HCT116 (cell line): ENCODE results near the gene BPTF. TPM values are rescaled to one million over a fixed set of nuclear protein-coding genes. Genes with fewer than 3 reads are reported as not detected.

ENCODE experiments used
- ATAC-seq: fragments of 200-7000 bp; cut with Tn5 transposase; 2 replicates; pipeline ENCODE4 v1.9.1; 2020; ENCODE audit warnings: mild to moderate bottlenecking, moderate library complexity
- BruUV-seq: library from RNA; stranded (reverse); fragments of 400-500 nt; replicated peaks from 2 replicates; lab custom pipeline; 2021; lab: Mats Ljungman, UMichigan
- CTCF ChIA-PET: fragments of 300-600 bp; sonication (Branson Sonifier 250); formaldehyde crosslinking; loops from one replicate; lab custom pipeline; 2021; ENCODE audit warnings: antibody characterized with exemption; lab: Charles Lee
- POLR2A ChIA-PET: fragments of 300-600, 350-600 bp; sonication (Branson Sonifier 250); formaldehyde crosslinking; loops from one replicate; lab custom pipeline; 2021; ENCODE audit warnings: antibody characterized with exemption; lab: Charles Lee
- RAD21 ChIA-PET, 2 experiments: fragments of 300-600 bp; sonication (Branson Sonifier 250); formaldehyde crosslinking; loops; one replicate each; lab custom pipeline; 2023; ENCODE audit warnings: low total read pairs in 2 of 2; ENCODE audit not compliant: uncharacterized antibody in 2 of 2, unreplicated experiment in 2 of 2, low non-redundant PET in 1 of 2; lab: Charles Lee
- DNase-seq: peaks from one replicate; pipeline ENCODE4 v3.0.0-alpha.2; 2010; ENCODE audit warnings: low read depth, low spot score
- H2AFZ ChIP-seq: fragments of 200-600 bp; shearing (Covaris generic), sonication (generic); 2 replicates; pipeline ENCODE4 v1.6.1; 2017; ENCODE audit warnings: low read depth, mixed run types, mixed read lengths, antibody characterized with exemption, low read length; ENCODE audit not compliant: poor library complexity, severe bottlenecking
- H3K27ac ChIP-seq: 2 replicates; pipeline ENCODE4 v1.5.1; 2012; ENCODE audit warnings: low read depth, low read length
- H3K27me3 ChIP-seq: fragments of 200-600 bp; sonication (generic); 2 replicates; pipeline ENCODE4 v1.6.1; 2016; ENCODE audit warnings: mixed run types, low read length, mixed read lengths; ENCODE audit not compliant: insufficient read depth
- H3K36me3 ChIP-seq, 2 experiments: fragments of 200-500 bp in 1 of 2; fragments of 200-600 bp in 1 of 2; sonication (Bioruptor generic) in 1 of 2; sonication (generic) in 1 of 2; 2 replicates each; pipeline versions ENCODE4 v1.5.1 to v1.6.1; 2014 to 2016; ENCODE audit warnings: low read length in 2 of 2, inconsistent platforms in 1 of 2, mixed read lengths in 1 of 2, mixed run types in 1 of 2; ENCODE audit not compliant: insufficient read depth in 2 of 2, control insufficient read depth in 1 of 2
- H3K4me1 ChIP-seq, 2 experiments: fragments of 200-600 bp in 1 of 2; sonication (generic) in 1 of 2; 2 replicates each; pipeline versions ENCODE4 v1.5.1 to v1.6.1; 2012 to 2017; ENCODE audit warnings: low read length in 2 of 2, inconsistent platforms in 1 of 2, mild to moderate bottlenecking in 1 of 2, mixed read lengths in 1 of 2, mixed run types in 1 of 2, moderate library complexity in 1 of 2; ENCODE audit not compliant: insufficient read depth in 2 of 2, control insufficient read depth in 1 of 2
- H3K4me2 ChIP-seq: fragments of 200-600 bp; sonication (generic); 2 replicates; pipeline ENCODE4 v1.6.1; 2017; ENCODE audit warnings: mixed run types, low read length, mixed read lengths
- H3K4me3 ChIP-seq, 2 experiments: fragments of 200-600 bp in 1 of 2; sonication (generic) in 1 of 2; replicated peaks in 1 of 2; 2 replicates each; pipeline ENCODE4 v1.5.1; 2011 to 2016; ENCODE audit warnings: low read length in 2 of 2, control low read depth in 1 of 2, low read depth in 1 of 2, mild to moderate bottlenecking in 1 of 2, mixed read lengths in 1 of 2, mixed run types in 1 of 2
- H3K79me2 ChIP-seq: fragments of 200-600 bp; sonication (generic); 2 replicates; pipeline ENCODE4 v1.6.1; 2017; ENCODE audit warnings: mild to moderate bottlenecking, mixed run types, low read length, moderate library complexity, mixed read lengths; ENCODE audit not compliant: insufficient read depth
- H3K9ac ChIP-seq: fragments of 200-600 bp; sonication (generic); 2 replicates; pipeline ENCODE4 v1.6.1; 2016; ENCODE audit warnings: low read length, mixed read lengths
- H3K9me2 ChIP-seq: fragments of 200-600 bp; sonication (generic), shearing (Covaris generic); 2 replicates; pipeline ENCODE4 v1.6.1; 2017; ENCODE audit warnings: mixed run types, mild to moderate bottlenecking, moderate library complexity; ENCODE audit not compliant: insufficient read depth
- H3K9me3 ChIP-seq, 2 experiments: fragments of 200-500 bp in 1 of 2; fragments of 200-600 bp in 1 of 2; sonication (Bioruptor generic) in 1 of 2; sonication (generic) in 1 of 2; 2 replicates each; pipeline ENCODE4 v1.6.1; 2014 to 2017; ENCODE audit warnings: low read length in 2 of 2, mixed read lengths in 2 of 2, inconsistent platforms in 1 of 2, low read depth in 1 of 2, mild to moderate bottlenecking in 1 of 2, mixed run types in 1 of 2, moderate library complexity in 1 of 2; ENCODE audit not compliant: control insufficient read depth in 1 of 2, insufficient read depth in 1 of 2
- H4K20me1 ChIP-seq: fragments of 200-600 bp; sonication (generic), shearing (Covaris generic); 2 replicates; pipeline ENCODE4 v1.6.1; 2017; ENCODE audit warnings: mixed run types, mild to moderate bottlenecking, moderate library complexity; ENCODE audit not compliant: insufficient read depth
- CBX3 ChIP-seq: IDR thresholded peaks from 2 replicates; pipeline ENCODE4 v1.6.1; 2012; ENCODE audit warnings: low read depth
- EGR1 ChIP-seq: IDR thresholded peaks from 2 replicates; pipeline ENCODE4 v1.6.1; 2012; ENCODE audit warnings: low read depth
- ELF1 ChIP-seq: IDR thresholded peaks from 2 replicates; pipeline ENCODE4 v1.6.1; 2012; ENCODE audit warnings: low read depth, borderline replicate concordance
- FOSL1 ChIP-seq: IDR thresholded peaks from 2 replicates; pipeline ENCODE4 v1.6.1; 2012; ENCODE audit warnings: low read depth
- JUND ChIP-seq: IDR thresholded peaks from 2 replicates; pipeline ENCODE4 v1.6.1; 2012
- POLR2A ChIP-seq: IDR thresholded peaks from 2 replicates; pipeline ENCODE4 v1.7.0; 2011; ENCODE audit warnings: borderline replicate concordance; ENCODE audit not compliant: insufficient read depth, insufficient read length; ENCODE audit errors: extremely low read depth
- POLR2AphosphoS5 ChIP-seq: IDR thresholded peaks from 2 replicates; pipeline ENCODE4 v1.6.1; 2011; ENCODE audit warnings: mild to moderate bottlenecking, low read depth, low read length, moderate library complexity
- RAD21 ChIP-seq: IDR thresholded peaks from 2 replicates; pipeline ENCODE4 v1.6.1; 2012; ENCODE audit warnings: low read depth, mild to moderate bottlenecking
- REST ChIP-seq: IDR thresholded peaks from 2 replicates; pipeline ENCODE4 v1.6.1; 2012; ENCODE audit warnings: low read depth
- SIN3A ChIP-seq: IDR thresholded peaks from 2 replicates; pipeline ENCODE4 v1.6.1; 2012; ENCODE audit warnings: low read depth
- SP1 ChIP-seq: IDR thresholded peaks from 2 replicates; pipeline ENCODE4 v1.6.1; 2012; ENCODE audit warnings: low read depth
- SRF ChIP-seq: IDR thresholded peaks from 2 replicates; pipeline ENCODE4 v1.6.1; 2012; ENCODE audit warnings: low read depth
- TCF7L2 ChIP-seq: IDR thresholded peaks from 2 replicates; pipeline ENCODE4 v1.7.0; 2011; ENCODE audit warnings: borderline replicate concordance, inconsistent platforms; ENCODE audit not compliant: insufficient read depth, insufficient read length; ENCODE audit errors: extremely low read depth
- ZFX ChIP-seq: fragments of 450-650 bp; IDR thresholded peaks from 2 replicates; pipeline ENCODE4 v1.6.1; 2017
- ZNF274 ChIP-seq: fragments of 200-500 bp; sonication (Bioruptor generic); IDR thresholded peaks from 2 replicates; pipeline ENCODE4 v1.6.1; 2014; ENCODE audit warnings: mild to moderate bottlenecking, low read depth, low read length, inconsistent platforms
- intact Hi-C: fragments of 100-400 bp; cut with micrococcal nuclease; formaldehyde crosslinking; loops from 2 replicates; pipeline ENCODE4 v1.10.0; 2022
- total RNA-seq: library from RNA; stranded (reverse); gene quantifications from one replicate; pipeline ENCODE4 v1.2.1, GENCODE V29; 2021; ENCODE audit not compliant: unreplicated experiment
- TF ChIP-seq, protein P1 (sequence below): IDR thresholded peaks from 2 replicates; pipeline ENCODE4 v1.6.1; 2012
- TF ChIP-seq, protein P2 (sequence below): IDR thresholded peaks from 2 replicates; pipeline ENCODE4 v1.6.1; 2012

BPTF gene
- total RNA-seq, 1 experiment from 2014 or later, result 114 TPM

DNA sequence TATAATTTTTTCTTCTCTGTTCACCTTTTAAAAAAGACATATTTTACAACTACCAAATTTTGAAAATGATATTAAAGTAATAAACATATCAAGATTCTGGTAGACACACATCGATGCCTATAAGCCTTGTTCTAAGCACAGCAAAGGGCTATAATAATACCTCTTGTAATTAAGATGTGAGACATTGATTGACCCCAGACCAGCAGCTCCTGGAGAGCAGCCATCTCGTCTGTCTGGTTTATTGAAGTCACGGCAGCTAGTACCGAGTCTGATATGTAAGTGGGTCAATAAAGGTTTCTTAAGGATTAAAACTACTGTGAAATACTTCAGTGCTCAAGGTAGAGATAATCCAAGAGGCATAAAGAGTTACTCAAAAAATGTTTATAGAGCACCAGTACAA, 94.9 kb downstream of the BPTF start:
- DNase-seq (no peak), ATAC-seq (no peak)
- Histone ChIP-seq H3K9me2 (no peaks in the 10 kb centered on the region), H3K9me3 (no peaks in the 10 kb centered on the region), H3K4me1 (no peaks in the 10 kb centered on the region), H3K9ac (no peak overlapping the region), H3K36me3 (peaks cover 25 to 39% of the 10 kb centered on the region in 2 experiments; a peak in 3 of 4 replicates), H3K4me3 (no peak overlapping the region), H2AFZ (no peak overlapping the region), H3K27ac (no peak overlapping the region), H3K27me3 (no peaks in the 10 kb centered on the region), H4K20me1 (no peaks in the 10 kb centered on the region), H3K79me2 (peaks cover 8% of the 10 kb centered on the region; the same call in 1 of the 2 replicates), H3K4me2 (no peak overlapping the region)
- intact Hi-C loops, result no loop called here
- POLR2A ChIA-PET, result no interaction called here
- BruUV-seq, result no TSS peak
- CTCF ChIA-PET, result interaction anchor here (1.7 kb wide), 1 partner anchor 22 kb away, joined by 4 read pairs; no protein-coding TSS in a partner anchor
- RAD21 ChIA-PET, result no interaction called here
- TF ChIP-seq FOSL1, result no peak
- TF ChIP-seq RAD21, result no peak
- no peak for TF ChIP-seq EGR1
- TF ChIP-seq JUND, result no peak
- TF ChIP-seq, protein P1, sequence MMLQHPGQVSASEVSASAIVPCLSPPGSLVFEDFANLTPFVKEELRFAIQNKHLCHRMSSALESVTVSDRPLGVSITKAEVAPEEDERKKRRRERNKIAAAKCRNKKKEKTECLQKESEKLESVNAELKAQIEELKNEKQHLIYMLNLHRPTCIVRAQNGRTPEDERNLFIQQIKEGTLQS, result no peak
- no peak for TF ChIP-seq REST
- TF ChIP-seq ZNF274, result no peak
- TF ChIP-seq ZFX, result no peak
- no peak for TF ChIP-seq CBX3
- TF ChIP-seq SIN3A, result no peak
- TF ChIP-seq, protein P2, sequence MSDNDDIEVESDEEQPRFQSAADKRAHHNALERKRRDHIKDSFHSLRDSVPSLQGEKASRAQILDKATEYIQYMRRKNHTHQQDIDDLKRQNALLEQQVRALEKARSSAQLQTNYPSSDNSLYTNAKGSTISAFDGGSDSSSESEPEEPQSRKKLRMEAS, result no peak
- TF ChIP-seq POLR2A, result no peak
- no peak for TF ChIP-seq ELF1
- TF ChIP-seq SRF, result no peak
- TF ChIP-seq SP1, result no peak
- no peak for TF ChIP-seq TCF7L2
- no peak for TF ChIP-seq POLR2AphosphoS5
